Kidney glomerular epithelial cell (primary cell): Measurements from ENCODE around the gene ZKSCAN3.
"Not testable (repeated sequence)": the region's sequence is repeated elsewhere in the genome, so short reads cannot be mapped to it uniquely, and the experiment has no call there.

Source experiments
- DNase-seq: peaks from one replicate; lab custom pipeline; 2025; lab: John Stamatoyannopoulos, UW

Gene ZKSCAN3

GRCh38 chr6:28349892-28350737 is at the start of gene ZKSCAN3:
Gene ZKSCAN3, plus strand, starts transcription at chr6:28349947. Its CDS starts 9,640 bp downstream, at chr6:28359587.
- peak; percentile 68 for DNase-seq

DNA sequence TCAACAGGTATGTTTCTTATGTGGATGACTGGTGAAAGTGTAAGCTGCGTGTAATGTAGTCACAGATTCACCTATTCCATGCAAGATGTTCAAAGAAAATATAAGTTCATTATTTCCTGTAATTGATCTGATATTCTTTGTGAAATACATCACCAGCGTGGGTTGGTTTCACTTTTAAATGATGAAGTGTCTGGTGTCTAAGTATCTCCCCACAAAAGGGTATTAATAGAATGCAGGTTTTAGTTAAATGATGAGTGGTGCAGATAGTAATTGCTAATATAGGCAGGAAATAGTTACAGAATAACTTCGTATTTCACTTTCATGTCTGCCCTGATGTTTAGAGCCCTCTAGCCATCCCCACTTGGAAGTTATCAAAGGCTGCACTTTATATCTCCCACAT is 46.2 kb upstream of the ZKSCAN3 start:
- DNase-seq = no peak

- not testable (repeated sequence) for DNase-seq
Measured at GRCh38 chr6:28306363-28306762, 43.4 kb upstream of the ZKSCAN3 start.

DNA sequence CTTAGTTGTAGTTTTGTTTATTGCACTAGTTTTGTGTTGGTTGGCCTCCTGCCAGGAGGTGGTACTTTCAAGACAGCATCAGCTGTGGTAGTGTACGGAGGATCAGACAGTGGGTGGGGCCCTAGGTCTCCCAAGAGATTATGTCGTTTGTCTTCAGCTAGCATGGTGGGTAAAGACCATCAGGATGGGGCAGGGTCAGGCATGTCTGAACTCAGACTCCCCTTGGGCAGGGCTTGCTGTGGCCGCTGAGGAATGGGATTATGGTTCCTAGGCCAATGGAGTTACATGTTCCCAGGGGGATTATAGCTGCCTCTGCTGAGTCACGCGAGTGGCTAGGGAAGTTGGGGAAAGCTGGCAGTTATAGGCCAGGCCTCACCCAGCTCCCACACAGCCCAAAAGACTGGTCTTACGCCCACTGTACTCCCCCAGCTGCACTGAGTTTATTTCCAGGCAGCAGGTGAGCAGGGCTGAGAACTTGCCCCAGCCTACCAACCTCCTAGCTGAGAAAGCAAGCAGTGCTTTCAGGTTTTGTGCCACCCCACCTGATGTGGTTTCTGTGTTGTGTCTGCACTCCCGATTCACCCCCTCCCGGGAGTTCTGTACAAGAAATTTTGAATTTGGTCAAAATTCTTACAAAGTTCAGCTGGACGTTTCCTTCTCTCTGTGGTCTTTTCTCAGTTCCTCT is 38.5 kb upstream of the ZKSCAN3 start:
- DNase-seq = no peak

GRCh38 chr6:28312939-28313338 is 36.8 kb upstream of the ZKSCAN3 start:
- no peak for DNase-seq

GRCh38 chr6:28315628-28316027 is 34.1 kb upstream of the ZKSCAN3 start:
- DNase-seq = no peak

DNA sequence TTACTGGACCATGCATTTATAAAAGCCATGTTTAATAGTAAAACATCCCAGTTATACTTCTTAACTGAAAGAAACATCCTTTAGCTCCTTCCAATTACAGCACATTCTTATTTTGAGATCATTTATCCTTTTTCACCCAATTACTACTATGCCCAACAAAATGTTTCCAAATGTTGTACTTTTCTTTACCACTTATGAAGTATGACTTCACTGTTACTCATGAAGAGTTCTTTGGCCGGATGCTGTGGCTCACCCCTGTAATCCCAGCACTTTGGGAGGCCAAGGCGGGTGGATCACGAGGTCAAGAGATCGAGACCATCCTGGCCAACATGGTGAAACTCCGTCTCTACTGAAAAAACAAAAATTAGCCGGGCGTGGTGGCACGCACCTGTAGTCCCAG is 31.9 kb upstream of the ZKSCAN3 start:
- not testable (repeated sequence) for DNase-seq

GRCh38 chr6:28322661-28323060 is 27.1 kb upstream of the ZKSCAN3 start:
- no peak for DNase-seq

- no peak for DNase-seq
Measured at GRCh38 chr6:28323813-28324424, 25.8 kb upstream of the ZKSCAN3 start.

GRCh38 chr6:28326371-28326948 is 23.3 kb upstream of the ZKSCAN3 start:
- DNase-seq = no peak

GRCh38 chr6:28330041-28330440 is 19.7 kb upstream of the ZKSCAN3 start:
- no peak for DNase-seq

DNA sequence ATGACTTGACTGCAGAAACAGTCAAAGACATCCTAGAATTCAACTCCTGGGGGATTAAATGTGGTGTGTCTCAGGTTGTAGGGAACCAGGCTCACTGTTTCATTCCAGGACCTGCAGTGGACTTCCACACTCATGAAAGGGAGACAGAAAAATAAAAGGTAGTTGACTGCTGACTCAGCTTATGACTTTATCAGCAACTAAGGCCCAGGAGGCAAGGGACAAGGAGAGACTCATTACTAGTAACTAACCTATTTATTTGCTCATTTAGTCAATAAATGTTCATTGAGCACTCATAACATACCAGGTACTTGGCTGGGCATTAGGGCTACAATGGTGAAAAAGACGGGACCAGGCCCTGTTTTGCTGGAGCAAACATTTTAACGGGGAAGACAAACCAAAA is 16.7 kb upstream of the ZKSCAN3 start:
- no peak for DNase-seq

DNA sequence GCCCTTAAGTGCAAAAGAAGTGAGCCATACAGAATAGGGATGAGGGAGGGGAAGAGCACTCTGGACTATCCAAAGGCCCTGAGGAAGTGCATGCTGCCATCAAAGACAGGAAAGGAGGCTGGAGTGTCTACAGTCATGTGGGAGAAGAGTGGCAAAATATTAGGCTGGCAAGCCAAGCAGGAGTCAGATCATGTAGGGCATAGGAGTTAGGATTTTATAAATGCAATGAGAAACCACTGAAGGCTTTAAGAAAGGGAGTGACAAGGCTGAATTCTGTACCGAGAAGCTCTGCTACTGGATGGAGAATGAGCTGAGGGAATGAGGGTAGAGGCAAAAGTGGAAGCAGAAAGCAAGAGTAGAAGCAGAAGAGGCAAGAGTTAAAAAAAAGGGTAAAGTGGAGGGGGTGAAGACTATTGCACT is 16.1 kb upstream of the ZKSCAN3 start:
- no peak for DNase-seq

GRCh38 chr6:28334286-28335039 is 15.3 kb upstream of the ZKSCAN3 start:
- DNase-seq = no peak

GRCh38 chr6:28335040-28335563 is 14.6 kb upstream of the ZKSCAN3 start:
- no peak for DNase-seq

DNA sequence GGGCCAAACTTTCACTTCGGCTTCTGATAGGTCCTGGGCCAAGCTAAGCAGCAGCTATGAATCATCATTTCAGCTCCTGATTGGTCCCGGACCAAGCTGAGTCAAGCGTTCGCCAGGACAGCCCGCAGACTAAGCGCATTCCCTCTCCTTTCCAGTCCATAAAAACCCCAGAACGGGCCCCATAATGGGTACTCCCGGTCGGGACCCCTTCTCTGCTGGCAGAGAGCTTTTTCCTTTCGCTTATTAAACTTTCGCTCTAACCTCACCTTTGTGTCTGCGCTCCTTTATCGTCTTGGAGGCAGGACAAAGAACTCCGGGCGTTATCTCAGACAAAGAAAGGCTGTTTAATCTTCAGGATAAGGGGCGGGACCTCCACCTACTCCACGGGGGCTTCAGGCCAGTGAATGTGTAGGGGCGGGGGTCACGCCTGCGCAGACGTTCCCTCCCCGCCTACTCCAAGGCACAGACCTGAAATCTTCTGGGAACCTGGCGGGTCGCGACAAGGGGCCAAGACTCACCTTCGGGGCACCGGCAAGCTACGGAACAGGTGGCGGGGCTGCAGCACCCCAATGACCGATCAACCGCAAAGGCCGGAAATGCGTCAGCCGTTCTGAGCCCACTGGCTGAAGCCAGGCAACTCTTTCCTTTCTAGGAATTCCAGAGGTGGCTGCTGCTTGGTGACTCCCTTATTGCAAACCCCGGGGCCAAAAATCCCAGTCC is 14.0 kb upstream of the ZKSCAN3 start, which contains the start of gene ZSCAN31:
Gene ZSCAN31 (minus strand): TSS at position 585 of the 720 bp plus-strand sequence. CDS start 6,465 bp downstream, outside the sequence.
- DNase-seq = peak; percentile 98

- peak; percentile 75 for DNase-seq
Measured at GRCh38 chr6:28336284-28337120, 13.2 kb upstream of the ZKSCAN3 start.

- DNase-seq = no peak
Measured at GRCh38 chr6:28337121-28337520, 12.6 kb upstream of the ZKSCAN3 start.

- no peak for DNase-seq
Measured at GRCh38 chr6:28340310-28341095, 9.2 kb upstream of the ZKSCAN3 start.
